ENCODE data around the gene CAB39L.

CAB39L gene

GRCh38 chr13:49271264-49271663, 172.6 kb downstream of the CAB39L start:
- H3K4me3 ChIP-seq (ENCODE audit: low read depth in 1 of 2, low read length in 1 of 2) = no peak overlapping the region
- peaks cover 45% of the 10 kb centered on the region for H3K36me3 ChIP-seq
- TF ChIP-seq CTCF (IDR thresholded peaks at IDR 0.05) = no peak
- H3K27ac ChIP-seq = no peak overlapping the region
- H3K9me3 ChIP-seq = no peaks in the 10 kb centered on the region
- H3K4me1 ChIP-seq (ENCODE audit: control insufficient read depth in 1 of 2, insufficient read depth in 1 of 2, low read depth in 1 of 2, low read length in 1 of 2) = no peaks in the 10 kb centered on the region
- H3K27me3 ChIP-seq = no peaks in the 10 kb centered on the region

GRCh38 chr13:49265822-49266221, 178.0 kb downstream of the CAB39L start:
- TF ChIP-seq CTCF (IDR thresholded peaks at IDR 0.05) = no peak
- no peak overlapping the region for H3K27ac ChIP-seq
- no peaks in the 10 kb centered on the region for H3K27me3 ChIP-seq
- no peaks in the 10 kb centered on the region for H3K9me3 ChIP-seq
- no peak overlapping the region for H3K4me3 ChIP-seq (ENCODE audit: low read depth in 1 of 2, low read length in 1 of 2)
- H3K4me1 ChIP-seq (ENCODE audit: control insufficient read depth in 1 of 2, insufficient read depth in 1 of 2, low read depth in 1 of 2, low read length in 1 of 2) = no peaks in the 10 kb centered on the region
- H3K36me3 ChIP-seq = peaks cover 60% of the 10 kb centered on the region

- no peak for TF ChIP-seq CTCF (IDR thresholded peaks at IDR 0.05)
- peaks cover 0 to 10% of the 10 kb centered on the region in 2 experiments for H3K4me1 ChIP-seq (ENCODE audit: control insufficient read depth in 1 of 2, insufficient read depth in 1 of 2, low read depth in 1 of 2, low read length in 1 of 2)
- peaks cover 53% of the 10 kb centered on the region for H3K36me3 ChIP-seq
- no peaks in the 10 kb centered on the region for H3K27me3 ChIP-seq
- H3K4me3 ChIP-seq (ENCODE audit: low read depth in 1 of 2, low read length in 1 of 2) = no peak overlapping the region
- no peak overlapping the region for H3K27ac ChIP-seq
- H3K9me3 ChIP-seq = no peaks in the 10 kb centered on the region
These were observed 181.2 kb downstream of the CAB39L start for GRCh38 chr13:49262634-49263033.

GRCh38 chr13:49259586-49259985, 184.3 kb downstream of the CAB39L start:
- TF ChIP-seq CTCF (IDR thresholded peaks at IDR 0.05) = no peak
- H3K9me3 ChIP-seq = no peaks in the 10 kb centered on the region
- no peaks in the 10 kb centered on the region for H3K27me3 ChIP-seq
- H3K4me3 ChIP-seq (ENCODE audit: low read depth in 1 of 2, low read length in 1 of 2) = no peak overlapping the region
- H3K4me1 ChIP-seq (ENCODE audit: control insufficient read depth in 1 of 2, insufficient read depth in 1 of 2, low read depth in 1 of 2, low read length in 1 of 2) = peaks cover 0 to 12% of the 10 kb centered on the region in 2 experiments
- H3K27ac ChIP-seq = no peak overlapping the region
- H3K36me3 ChIP-seq = peaks cover 57% of the 10 kb centered on the region

All from neutrophil (primary cell).